AG09319 (cell line): ENCODE data around the gene MSMB.
"Not testable (repeated sequence)": the region's sequence is repeated elsewhere in the genome, so short reads cannot be mapped to it uniquely, and the experiment has no call there.

Experiments used
- DNase-seq: peaks from one replicate; pipeline ENCODE4 v3.0.0-alpha.2; 2010; ENCODE audit warnings: low read depth; ENCODE audit errors: extremely low read depth
- TF ChIP-seq, protein P1 (sequence below): IDR thresholded peaks from 2 replicates; pipeline ENCODE4 v1.5.1; 2011; ENCODE audit warnings: low read depth, mild to moderate bottlenecking, inconsistent platforms, low read length, moderate library complexity

The MSMB gene, protein sequence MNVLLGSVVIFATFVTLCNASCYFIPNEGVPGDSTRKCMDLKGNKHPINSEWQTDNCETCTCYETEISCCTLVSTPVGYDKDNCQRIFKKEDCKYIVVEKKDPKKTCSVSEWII

DNA sequence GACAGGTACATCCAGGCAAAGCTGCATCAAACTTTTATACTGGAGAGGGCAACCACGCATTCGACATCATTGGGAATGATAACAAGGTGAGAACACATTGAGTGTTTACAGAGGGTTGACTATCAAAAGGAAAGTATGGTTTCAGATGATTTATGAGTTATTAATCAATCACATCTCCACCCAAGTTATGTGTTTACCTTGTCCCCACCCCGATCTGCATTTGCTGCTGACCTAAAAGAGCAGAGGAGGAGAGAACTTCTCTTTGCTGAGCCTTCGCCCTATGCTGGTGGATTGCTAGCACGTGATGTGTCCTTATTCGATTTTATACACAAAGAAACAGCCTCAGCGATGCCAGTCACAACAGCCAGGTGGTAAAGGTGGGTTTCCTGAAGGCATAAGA lies at the start of gene MSMB:
MSMB (minus strand) TSS at position 9 of the 400 bp plus-strand sequence. CDS start 32 bp downstream, outside the sequence.
- TF ChIP-seq, protein P1, sequence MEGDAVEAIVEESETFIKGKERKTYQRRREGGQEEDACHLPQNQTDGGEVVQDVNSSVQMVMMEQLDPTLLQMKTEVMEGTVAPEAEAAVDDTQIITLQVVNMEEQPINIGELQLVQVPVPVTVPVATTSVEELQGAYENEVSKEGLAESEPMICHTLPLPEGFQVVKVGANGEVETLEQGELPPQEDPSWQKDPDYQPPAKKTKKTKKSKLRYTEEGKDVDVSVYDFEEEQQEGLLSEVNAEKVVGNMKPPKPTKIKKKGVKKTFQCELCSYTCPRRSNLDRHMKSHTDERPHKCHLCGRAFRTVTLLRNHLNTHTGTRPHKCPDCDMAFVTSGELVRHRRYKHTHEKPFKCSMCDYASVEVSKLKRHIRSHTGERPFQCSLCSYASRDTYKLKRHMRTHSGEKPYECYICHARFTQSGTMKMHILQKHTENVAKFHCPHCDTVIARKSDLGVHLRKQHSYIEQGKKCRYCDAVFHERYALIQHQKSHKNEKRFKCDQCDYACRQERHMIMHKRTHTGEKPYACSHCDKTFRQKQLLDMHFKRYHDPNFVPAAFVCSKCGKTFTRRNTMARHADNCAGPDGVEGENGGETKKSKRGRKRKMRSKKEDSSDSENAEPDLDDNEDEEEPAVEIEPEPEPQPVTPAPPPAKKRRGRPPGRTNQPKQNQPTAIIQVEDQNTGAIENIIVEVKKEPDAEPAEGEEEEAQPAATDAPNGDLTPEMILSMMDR, result no peak

DNA sequence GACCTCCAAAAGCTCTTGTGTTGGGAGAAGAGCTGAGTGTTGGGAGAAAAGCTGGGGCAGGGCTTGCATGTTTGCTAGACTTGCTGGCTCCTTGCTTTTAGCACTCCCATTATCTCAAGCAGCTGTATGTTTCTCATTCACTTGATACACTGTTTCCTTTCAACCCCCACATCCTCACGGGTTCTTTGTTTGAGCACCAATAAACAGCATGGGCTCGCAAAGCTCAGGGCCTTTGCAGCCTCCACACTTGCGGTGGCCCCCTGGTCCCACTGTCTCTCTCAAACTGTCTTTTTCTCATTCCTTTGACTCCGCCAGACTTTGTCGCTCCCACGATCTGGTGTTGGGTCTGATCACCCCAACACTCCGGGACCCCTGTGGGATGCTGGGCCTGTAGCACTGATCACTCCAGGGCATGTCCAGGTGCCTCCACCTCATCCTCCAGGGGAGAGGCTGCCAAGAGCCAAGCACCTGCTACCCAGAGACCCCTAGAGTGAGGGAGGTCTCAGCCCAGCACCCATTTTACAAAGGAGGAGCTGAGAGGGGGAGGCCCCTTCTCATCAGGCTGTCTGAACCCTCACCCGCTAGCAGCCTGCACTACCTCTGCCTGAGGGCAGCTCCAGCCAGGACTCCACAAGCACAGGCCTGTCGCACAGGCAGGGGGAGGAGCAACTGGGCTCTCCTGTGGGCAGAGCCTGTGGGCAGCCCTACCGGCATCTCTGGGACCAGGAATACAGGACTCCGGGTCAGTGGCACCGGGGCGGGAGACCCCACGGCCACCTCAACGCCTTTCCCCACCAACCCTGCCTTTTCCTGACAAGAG lies 49.1 kb upstream of the MSMB start:
- DNase-seq, result no peak
- TF ChIP-seq, protein P1, result no peak

More for the DNA sequence above, at the start of gene MSMB:
- no peak for DNase-seq

DNA sequence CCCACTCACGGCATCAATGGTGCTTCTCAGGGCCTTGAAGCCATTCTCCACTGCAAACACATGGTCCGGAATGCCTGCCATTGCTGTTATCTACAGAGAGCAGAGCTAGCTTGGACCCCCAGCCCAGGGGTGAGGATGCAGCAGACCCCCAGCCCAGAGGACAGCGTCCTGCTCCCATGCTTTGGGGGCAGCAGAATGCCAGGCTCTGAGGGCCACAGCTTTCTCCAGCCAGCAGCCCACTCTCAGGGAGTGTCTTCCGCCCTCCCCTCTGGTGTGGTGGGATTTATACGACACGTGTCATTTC lies 48.1 kb upstream of the MSMB start:
- TF ChIP-seq, protein P1, result no peak

DNA sequence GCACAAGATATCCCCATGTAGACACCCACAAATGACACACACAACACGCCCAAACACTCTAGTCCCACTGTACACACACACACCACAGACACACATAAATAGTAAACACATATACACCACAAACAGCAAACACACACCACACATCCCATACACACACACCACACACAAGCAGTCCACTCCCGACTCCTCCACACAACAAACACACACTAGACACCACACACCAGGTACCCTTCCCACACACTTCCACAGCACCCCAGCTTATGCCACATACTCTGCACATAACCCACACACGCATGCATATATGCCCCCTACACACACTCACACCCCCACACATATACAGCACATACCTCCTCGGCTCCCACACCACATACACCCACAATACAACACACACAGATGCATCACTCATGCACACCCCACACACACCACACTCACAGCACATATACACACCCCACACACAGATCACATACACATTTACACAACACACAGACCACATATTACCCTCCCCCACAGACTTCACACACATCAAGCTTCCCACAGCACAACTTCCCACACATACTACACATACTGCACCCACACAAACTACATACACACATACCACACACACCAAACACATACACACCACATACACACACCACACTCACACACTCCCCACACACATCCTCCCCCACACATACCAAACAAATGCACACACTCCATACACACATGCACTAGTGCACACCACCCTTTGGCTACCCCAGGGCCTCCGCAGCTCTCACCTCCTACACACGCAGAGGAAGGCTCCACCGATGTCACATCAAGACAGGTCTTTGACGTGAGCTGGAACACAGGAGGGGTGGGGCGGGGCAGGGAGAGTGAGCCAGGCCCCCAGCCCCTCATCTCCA lies 47.5 kb upstream of the MSMB start:
- DNase-seq, result not testable (repeated sequence)

More for the DNA sequence above, 48.1 kb upstream of the MSMB start:
- no peak for DNase-seq

DNA sequence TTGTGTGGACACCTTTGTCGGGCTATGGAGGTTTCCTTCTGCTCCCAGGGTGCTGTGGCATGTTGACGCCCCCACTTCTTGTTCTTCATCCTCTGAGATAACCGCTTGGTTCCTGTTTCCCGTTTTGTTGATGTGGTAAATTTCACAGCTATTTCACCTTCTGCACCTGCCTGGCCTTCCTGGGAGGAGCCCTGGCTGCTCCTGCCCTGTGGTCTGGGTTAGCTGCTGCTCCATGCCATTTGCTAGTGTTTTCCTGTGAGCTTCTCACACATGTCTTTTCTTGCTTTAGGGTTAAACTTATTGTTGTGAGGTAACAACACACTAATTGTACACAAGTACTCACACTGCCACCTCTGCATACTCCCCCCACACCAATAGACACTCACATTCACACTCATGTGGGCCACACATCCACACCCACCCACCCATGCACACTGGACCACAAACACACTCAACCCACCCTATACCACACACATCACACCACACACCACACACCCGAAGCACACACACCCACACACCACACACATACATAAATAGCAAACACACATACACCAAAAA lies 46.5 kb upstream of the MSMB start:
- no peak for DNase-seq
- TF ChIP-seq, protein P1, result no peak

DNA sequence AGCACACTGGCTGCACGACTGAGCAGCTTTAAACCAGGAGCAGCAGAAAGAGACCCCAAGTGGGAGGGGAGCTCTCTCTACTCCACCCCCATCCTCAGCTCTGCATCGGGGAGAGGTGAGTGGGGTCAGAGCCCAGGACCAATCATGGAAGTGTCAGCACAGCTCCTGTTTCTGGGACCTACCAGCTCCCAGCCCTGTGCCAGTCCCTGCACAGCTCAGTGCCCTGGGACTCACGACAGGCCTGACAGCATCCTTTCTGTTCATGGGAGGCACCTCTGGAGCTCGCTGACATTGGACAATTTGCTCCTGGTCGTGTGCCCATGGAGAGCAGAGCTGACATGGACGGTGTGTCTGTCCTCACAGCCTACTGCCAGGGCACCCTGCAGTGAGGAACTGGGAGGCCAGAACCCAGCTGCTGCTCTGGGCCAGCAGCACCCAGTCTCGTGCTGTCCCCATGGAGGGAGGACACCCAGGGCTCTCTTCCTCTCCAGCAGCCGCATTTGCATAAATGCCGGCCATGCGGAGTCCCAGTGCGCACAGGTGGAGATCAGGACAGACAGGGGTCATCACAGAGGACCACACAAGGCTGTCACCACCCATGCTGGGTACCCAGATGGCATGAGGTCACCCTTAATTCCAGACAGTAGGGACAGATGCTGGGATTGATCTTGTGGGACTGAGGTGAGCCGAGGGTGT lies 45.9 kb upstream of the MSMB start:
- DNase-seq, result no peak
- TF ChIP-seq, protein P1, result no peak
